NCI-H2081 (cell line): Measurements from ENCODE around the gene PRUNE2.
"Not testable (repeated sequence)": the region's sequence is repeated elsewhere in the genome, so short reads cannot be mapped to it uniquely, and the experiment has no call there.

Source experiments
- DNase-seq, 2 experiments: peaks; one replicate each; lab custom pipeline; 2025; lab: John Stamatoyannopoulos, UW

PRUNE2 gene

DNA sequence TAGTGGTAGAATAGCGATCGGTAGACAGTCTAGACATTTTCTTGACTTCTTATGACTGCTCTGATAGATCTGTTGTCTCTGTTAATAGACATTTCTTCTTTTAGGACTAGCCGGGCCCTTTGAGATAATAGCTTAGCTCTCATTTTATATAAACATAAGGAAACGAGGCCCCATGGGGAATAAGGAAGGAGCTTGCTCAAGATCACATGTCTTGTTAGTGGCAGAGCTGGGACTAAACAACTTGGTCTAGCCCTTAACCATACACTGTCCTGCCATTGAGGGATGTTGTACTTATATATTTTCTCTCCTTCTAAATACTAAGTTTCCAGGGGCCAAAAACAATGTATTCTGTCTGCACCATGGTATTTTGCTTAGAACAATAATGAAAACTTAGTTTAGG lies 306.9 kb downstream of the PRUNE2 start:
- DNase-seq: no peak

DNA sequence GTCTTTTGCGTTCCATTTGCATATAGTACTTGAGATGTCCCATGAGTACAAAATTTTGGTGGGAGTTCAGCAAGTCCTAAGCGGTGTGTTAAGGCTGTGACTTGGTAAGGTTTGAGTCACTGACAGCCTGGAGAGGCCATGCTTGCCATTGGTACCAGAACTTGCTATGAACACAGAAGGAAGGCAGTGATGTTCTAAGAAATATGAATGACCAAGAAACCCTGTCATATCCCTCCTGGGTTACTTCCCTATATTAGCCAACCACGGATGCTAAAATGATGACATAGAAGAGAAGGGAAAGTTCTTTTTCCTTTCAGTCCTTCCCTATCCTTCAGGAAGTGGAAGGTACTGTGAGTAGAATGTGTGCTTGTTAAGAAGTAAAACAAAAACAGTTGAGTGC lies 310.3 kb downstream of the PRUNE2 start:
- no peak for DNase-seq

DNA sequence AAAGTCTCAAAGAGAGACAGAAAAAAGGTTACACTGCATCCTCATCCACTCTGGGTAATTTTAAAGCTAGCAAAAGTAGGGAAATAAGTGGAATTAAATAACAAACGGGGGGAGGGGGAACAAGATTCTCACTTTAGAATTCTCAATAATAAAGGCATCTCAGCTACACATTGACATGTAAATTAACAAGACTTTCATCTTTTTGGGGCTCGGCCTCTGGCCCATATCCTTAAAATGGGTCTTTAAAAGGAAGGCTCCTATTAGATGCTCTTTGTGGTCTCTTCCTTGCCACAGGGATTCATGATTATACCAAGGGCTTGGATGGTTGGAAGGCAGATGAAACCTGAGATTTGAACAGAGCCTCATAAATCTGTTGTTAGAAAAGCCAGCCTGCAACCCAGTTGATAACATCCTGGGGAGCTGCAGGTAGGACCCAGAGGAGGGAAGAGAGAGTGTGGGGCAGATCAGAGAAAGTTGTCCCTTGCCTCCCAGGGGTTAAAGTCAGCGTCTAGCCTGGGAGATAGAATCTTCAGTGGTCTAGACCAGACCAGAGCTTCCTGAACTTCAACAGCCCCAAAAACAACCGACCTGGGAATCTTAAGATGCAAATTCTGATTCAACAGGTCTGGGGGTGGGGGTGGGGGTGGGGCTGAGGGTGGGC lies 311.0 kb downstream of the PRUNE2 start:
- no peak for DNase-seq

DNA sequence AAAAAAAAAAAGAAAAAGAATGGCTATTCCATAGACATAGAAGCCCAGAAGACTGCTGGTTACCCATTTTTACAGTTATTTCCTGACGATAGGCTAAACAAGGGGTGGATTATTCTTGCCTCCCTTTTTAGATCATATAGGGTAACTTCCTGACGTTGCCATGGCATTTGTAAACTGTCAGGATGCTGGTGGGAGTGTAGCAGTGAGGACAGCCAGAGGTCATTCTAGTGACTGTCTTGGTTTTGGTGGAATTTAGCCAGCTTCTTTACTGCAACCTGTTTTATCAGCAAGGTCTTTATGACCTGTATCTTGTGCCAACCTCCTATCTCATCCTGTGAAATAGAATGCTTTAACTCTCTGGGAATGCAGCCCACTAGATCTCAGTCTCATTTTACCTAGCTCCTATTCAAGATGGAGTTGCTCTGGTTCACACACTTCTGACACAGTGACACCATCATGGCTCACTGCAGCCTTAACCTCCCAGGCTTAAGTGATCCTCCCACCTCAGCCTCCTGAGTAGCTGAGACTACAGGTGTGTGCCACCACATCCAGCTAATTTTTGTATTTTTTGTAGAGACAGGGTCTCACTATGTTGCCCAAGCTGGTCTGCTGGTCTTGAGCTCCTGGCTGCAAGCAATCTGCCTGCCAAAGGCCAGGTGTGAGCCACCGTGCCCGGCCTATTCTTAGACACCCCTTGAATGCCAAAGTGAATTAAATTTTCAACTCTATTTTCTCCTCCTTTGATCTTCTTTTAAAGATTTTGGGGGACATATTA lies 311.8 kb downstream of the PRUNE2 start:
- not testable (repeated sequence) for DNase-seq

DNA sequence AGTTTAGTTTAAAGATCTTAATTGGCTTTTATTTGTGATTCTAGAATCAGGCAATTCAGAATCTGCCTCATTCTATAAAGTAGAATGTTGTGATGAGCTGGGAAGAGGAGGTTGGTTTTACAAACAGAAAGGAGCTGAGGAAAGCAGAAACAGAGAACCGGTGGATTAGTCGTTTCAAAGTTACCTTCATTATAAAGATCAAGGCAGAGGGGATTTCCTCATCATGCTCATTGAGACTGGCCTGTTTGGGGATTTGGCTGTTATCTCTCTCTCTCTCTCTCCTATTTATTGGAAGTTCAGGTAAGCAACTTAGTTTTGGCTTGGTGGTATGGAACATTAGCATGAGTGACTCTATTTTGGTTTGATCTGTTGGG lies 313.0 kb downstream of the PRUNE2 start:
- no peak for DNase-seq

DNA sequence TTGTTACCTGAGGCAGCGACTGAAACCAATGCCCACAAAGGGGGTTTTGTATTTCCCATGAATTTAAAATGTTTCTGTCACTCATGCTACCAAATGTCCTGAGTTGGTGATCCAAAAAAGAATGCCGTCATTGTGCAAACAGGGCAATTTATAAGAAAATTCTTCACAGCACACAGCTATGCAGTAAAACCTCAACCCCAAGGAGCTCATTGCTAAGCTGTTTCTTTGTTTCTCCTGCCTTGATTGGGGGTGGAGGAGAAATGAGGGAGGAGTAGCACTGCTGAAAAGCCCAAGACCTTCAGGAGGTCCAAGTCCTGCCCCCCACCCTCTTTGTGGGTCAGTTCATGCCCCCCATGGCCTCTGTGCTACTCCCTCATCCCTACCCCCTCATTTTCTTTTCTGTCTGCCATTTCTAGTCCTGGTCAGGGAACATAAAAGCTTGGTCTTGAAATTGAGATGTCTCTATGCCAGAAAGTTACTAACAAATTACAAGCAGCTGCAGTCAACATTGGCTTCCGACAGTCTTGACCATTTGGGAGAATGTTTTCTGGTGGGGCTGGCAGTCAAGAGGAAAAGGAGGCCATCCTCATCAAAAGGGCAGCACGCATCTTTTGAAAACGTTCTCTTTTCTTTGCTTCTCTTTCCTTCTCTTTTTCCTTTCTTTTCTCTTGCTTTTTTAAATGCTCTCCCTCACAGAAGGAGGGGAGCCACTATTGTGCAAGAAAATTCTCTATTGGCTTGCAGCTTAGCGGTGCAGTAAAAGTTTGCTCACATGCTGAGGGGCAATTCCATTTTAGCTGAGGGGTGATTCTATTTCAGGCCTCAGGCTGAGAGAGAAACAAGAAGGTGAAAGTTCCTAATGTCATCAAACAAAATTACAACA lies 313.6 kb downstream of the PRUNE2 start:
- no peak for DNase-seq

DNA sequence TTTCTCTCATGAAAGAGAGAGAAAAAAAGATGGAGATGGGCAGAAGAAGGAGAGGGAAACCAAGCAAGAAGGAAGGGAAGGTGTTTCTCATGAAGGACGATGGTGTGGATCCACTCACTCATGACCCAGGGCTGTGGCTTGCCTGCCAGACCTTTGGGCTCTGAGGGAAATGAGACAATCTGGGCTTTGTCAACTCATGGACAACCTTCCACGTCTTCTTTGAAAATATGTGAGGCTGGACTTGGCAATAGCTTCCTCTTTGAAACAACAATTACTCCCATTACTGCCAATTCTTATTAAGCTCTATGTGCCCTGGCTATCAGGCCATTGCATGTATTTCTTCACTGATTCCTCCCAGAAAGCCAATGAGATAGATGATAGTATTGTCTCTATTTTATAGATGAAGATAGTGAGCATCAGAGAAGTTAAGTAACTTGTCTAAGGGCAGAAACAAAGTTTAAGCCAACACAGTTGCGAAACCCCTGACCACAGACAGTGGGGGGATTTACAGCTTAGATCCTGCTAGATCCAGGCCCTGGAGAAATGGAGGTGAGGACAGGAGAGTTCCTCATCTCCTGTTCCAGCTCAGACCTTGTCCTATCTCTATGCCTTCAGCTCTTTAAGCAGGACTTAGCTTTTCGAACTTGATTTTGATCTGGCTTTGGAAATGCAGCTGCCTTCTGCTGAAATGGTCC lies 314.5 kb downstream of the PRUNE2 start:
- DNase-seq: no peak

DNA sequence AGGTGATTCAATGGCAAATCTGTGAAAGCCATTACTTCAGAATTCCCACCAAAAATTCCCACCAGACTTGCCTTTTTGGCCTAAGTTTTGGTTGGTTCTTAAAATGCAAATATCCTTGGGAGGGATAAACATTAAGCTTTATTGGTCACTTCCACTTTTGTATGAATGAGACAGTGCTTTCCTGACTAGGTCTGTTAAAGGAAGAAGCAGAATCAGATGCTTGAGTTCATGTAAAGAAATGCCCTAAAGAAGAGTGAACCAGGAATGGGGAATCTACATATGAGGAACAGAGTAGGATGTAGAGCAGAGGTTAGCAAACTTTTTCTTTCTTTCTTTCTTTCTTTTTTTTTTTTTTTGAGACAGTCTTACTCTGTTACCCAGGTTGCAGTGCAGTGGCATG lies 317.6 kb downstream of the PRUNE2 start:
- no peak for DNase-seq

DNA sequence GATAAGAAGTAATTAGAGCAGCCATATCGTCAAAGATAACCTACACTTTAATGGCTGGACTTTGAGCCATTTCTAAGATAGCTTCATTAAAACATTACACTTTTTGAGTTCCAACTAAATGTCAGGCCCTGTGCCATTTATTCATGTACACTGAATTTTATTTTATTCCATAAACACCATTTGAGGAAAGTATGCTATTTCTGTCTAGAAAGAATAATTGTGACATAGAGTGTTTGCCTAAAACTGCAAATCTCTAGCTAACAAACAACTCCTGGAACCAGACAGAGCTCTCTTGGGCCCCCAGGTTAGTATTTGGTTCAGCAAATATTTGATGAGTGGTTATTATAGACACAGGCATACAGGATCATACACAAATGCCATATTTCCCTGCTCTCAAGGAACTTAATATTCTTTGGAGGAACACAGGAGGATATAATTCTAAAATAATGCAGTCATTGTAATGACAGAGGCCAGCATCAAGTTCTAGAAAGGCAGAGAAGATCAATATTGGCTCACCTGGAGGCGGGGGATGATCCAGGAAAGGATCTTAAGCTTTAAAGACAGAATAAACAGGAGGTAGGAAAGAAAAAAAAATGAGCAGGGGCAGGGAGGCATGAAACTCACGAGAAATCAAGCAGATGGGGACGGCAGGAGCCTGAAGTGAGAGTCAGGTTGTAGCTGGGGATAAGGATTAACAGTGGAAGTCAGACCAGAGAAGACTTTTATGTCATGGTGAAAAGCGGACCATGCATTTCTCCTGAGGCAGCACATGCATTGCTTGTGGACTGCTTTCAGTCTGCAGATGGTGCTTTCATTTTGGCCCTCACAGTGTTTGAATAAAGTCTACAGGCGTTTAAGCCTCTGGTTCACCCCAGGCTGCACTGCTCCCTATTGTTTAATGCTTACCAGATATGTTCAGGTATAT lies 319.3 kb downstream of the PRUNE2 start:
- peak; percentile 29 to 73 for DNase-seq

DNA sequence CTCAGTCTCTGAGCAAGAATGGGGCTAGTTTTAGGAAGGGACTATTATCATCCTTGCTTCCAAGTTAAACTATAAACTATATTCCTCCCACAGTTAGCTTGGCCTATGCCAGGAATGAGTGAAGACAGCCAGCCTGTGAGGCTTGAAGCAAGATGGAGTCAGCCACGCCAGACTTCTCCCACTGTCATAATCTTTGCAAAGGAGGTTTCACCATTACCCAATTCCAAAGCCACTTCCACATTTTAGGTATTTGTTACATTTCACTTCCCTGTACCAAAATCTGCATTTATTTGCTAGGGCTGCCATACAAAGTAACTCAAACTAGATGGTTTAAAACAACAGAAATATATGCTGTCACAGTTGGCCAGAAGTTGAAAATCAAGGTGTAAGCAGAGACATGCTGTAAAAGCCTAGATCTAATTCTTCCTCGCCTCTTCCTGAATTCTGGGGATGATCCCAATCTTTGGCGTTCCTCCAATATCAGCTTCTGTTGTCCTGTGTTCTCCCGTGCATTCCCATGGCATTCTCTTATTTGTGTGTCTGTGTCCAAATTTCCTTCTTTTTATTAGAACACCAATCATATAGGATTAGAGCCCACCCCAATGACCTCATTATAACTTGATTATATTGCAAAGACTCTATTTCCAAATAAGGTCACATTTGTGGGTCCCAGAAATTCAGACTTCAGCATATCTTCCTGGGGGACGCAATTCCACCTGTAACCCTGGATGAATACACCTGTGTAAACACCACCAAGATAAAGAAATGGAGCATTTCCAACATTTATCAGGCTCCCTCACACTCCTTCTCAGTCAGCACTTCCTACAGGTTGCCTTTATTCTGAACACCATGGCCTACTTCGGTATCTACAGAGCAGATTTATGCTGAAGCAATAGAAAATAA lies 320.2 kb downstream of the PRUNE2 start:
- DNase-seq: peak in 1 of 2 experiments; percentile 57

DNA sequence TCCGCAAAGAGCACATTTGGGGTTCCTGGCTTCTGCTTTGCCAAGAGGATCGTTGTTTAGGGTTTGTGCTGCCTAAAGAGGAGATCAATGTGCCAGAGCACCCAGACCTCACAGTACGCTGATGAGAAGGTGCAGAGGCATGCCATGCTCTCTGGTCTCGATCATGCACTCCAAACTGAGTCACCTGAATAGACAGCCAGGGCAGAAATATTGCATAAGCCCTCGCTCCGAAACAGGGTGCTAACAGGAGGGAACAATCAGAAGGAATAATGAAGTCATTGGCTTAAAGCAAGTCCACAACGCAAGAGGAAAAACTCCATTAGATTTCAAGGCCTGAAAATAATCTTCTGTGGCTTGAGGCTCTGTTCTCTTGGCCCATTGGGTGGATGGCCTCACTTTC lies 322.7 kb downstream of the PRUNE2 start:
- DNase-seq: no peak

DNA sequence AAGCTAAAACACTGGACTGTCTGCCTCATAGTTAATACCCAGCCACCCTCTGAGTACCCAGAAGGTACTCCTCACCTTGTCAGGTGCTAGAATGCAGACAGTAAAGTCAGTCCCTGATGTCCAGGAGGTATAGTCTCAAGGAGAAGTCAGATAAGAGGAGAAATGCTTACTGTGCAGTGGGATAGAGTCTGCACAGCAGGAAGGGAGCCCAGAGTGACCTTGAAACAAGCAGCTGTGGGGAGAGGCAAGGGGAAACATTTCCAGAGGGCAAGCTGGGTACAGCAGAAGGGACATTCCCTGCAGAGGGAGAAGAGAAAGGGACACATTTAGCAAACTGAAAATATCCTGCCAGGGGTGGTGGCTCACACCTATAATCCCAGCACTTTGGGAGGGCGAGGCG lies 324.2 kb downstream of the PRUNE2 start:
- no peak for DNase-seq

DNA sequence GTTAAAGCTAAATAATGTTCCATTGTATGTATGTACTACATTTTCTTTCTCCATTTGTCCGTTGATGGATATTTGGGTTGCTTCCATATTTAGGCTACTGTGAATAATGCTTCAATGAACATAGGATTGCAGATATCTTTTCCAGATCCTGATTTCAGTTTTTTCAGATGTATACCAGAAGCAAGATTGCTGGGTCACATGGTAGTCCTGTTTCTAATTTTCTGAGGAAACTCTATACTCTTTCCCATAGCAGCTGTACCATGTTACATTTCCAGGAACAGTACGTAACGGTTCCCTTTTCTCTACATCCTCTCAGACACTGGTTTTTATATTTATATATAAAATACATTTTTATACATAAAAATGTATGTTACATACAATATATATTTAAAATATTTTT lies 325.1 kb downstream of the PRUNE2 start:
- no peak for DNase-seq

DNA sequence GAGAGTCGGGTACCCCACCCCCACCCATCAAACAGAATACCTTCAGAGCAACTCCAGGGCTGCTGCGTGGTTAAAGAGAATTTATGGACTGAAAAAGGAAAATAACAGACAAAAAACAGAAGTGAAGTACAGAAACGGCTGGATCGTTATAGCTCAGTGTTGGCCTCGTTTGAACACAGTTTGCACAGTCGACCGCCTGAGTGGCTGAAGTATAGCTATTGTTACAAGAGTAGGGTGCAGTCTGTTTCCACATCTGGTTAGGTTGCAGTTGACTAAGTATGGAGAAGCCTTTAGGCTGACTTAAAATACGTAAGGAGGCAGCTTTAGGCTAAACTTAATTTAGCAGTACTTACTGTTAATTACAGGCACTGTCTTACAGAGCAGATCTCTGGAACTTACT lies 325.7 kb downstream of the PRUNE2 start:
- no peak for DNase-seq

DNA sequence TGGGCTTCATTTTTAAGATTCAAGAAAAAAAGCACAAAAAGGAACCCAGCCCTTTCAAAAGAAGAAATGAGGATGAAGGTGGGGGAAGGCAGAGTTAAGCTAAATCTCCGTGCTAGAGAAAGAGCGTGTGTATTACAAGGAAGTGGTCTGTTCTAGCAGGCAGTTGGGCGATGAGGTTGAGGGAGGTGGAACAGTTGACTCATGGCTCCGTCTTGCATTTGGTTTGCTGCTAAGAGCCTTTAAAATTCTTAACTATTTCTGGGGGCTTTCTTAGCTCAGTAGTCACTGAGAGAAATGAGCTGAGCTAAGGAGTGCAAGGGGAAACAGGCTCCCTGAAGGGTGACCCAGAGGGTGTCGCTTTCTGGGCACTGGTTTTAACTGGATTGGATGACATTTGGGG lies 329.6 kb downstream of the PRUNE2 start:
- no peak for DNase-seq

DNA sequence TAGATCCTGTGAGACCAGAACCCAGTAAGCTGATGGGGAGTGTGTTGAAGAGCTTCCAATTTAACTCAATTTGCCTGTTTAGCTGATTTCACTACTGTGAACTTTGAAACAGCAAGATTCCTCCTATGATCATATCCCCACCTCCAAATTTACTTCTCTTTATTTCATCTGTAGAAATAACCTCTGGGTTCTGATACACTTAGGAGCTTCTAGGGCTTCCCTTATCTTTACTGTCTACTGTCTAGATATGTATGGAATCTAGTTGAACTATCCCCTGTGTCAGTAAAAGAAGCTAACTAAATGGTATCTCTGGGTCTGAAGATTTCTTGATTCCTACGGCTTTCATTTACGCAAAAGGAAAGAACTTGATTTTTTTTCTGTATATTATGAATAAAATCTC lies 330.2 kb downstream of the PRUNE2 start:
- no peak for DNase-seq

DNA sequence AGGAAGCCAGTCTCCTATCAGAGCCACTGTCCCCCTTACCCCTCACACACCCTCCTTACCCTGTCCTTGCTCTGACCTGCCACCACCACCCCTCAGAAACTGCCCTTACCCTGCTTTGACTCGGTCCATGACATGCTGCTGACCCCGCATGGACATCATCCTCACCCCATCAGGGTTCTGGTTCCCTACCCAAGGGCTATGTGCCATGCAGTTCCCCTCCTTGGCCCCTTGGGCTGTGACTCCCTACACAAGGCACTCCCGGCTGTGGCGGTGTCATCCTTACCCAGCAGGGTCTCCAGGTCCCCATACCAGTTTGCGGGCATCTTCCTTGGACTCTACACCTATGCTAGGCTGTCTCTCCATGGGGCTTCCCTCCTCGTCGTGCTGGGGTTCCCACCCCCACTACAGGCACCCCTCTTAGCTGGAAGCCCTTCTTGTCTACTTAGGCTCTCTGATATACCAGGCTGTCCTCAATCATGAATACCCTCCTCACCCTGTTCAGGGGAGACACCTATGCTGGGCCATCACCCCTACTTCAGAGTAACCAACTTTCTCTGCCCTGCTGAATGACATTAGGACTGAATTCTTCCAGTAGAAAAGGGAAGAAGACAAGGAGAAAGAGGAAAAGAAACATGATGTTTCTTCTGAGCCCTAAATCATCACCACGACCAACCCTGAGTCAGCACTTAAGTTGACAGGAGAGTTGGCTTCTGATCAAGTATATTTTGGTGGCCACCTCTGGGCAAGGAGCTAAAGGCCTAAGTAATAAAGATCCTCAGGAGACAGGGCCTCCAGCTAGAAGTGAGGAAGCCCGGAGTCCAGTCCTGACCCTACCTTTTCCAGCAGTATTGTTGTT lies 331.8 kb downstream of the PRUNE2 start:
- DNase-seq: no peak

DNA sequence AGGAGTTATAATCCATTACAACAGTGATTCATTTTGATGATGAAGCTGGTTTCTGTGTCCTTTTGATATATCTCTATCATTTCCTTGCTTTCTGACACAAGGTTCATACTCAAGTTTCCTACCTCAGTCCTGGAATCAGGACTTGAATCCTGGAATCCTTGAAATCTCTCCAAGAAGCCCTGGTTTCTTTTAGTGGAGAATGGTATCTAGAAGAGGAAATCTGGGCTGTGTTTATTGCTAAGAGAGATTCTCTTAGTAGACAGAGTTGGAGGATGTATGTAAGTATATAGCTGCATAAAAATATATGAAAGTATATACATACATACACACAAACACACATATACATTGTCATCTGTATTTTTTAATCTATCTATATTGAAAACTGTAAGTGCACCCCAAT lies 332.5 kb downstream of the PRUNE2 start:
- no peak for DNase-seq

DNA sequence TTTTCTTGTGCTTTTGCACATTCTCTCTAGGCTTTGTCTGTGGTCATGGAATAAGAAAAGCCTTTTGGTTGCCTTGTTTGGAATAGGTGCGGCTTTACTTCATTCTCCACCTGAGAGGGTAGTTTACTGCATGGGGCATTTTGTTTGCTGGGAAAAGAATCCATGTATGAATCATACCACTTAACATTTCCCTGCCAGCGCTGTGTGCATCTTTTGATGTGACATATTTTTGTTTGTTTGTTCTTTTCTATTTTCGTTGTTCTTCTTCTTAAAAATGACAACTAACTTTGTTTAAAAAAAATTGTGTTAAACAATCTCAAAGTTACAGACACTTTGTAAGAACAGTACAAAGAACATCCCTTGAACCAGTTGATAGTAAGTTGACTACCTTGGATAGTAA lies 333.8 kb downstream of the PRUNE2 start:
- DNase-seq: no peak
